Thoracic aorta (tissue), 2 donors: ENCODE measurements around the gene PHACTR4. TPM values are rescaled to one million over a fixed set of nuclear protein-coding genes. Genes with fewer than 3 reads are reported as not detected.
"Not testable (repeated sequence)": the region's sequence is repeated elsewhere in the genome, so short reads cannot be mapped to it uniquely, and the experiment has no call there.

Source experiments
- ATAC-seq: fragments of 150-250 bp; one replicate; pipeline ENCODE4 v1.8.0; 2017; ENCODE audit warnings: low read depth; ENCODE audit not compliant: insufficient number of reproducible peaks, low FRiP score
- DNase-seq: peaks from one replicate; pipeline ENCODE4 v3.0.0-alpha.2; 2020; ENCODE audit warnings: low spot score
- H3K27ac ChIP-seq, 2 donors: fragments of 200-600 bp; sonication (generic); 1 replicate in 1 of 2; 2 replicates in 1 of 2; pipeline ENCODE4 v1.5.1; 2016; ENCODE audit warnings: mild to moderate bottlenecking in 2 of 2, moderate library complexity in 2 of 2
- H3K27me3 ChIP-seq: fragments of 200-600 bp; sonication (generic); replicated peaks from 2 replicates; pipeline ENCODE4 v1.6.0; 2016; ENCODE audit warnings: mild to moderate bottlenecking; ENCODE audit not compliant: insufficient read depth
- H3K36me3 ChIP-seq: fragments of 200-600 bp; sonication (generic); one replicate; pipeline ENCODE4 v1.5.1; 2016
- H3K4me1 ChIP-seq, 2 donors: fragments of 200-600 bp; sonication (generic); 1 replicate in 1 of 2; 2 replicates in 1 of 2; pipeline versions ENCODE4 v1.5.1 to v1.6.0; 2016; ENCODE audit warnings: low read depth in 2 of 2, mild to moderate bottlenecking in 1 of 2; ENCODE audit not compliant: control insufficient read depth in 1 of 2
- H3K4me3 ChIP-seq: fragments of 200-600 bp; sonication (generic); 2 replicates; pipeline ENCODE4 v1.5.1; 2016; ENCODE audit warnings: mild to moderate bottlenecking
- H3K9me3 ChIP-seq: fragments of 200-600 bp; sonication (generic); 2 replicates; pipeline ENCODE4 v1.5.1; 2016
- CTCF ChIP-seq: fragments of 200-600 bp; sonication (generic); IDR thresholded peaks from one replicate; pipeline ENCODE4 v1.5.1; 2019; ENCODE audit warnings: antibody characterized with exemption
- total RNA-seq, 2 donors: library from RNA; depleted of rRNA; stranded (reverse); fragments of >200 nt; gene quantifications; one replicate each; pipeline versions ENCODE4 v1.1.0 to v1.2.3, GENCODE V29; 2016

PHACTR4 gene
- total RNA-seq, 2 donors from 2014 or later: 17.6 to 30.8 TPM

- Histone ChIP-seq H3K4me3 (no peak overlapping the region), H3K36me3 (no peaks in the 10 kb centered on the region), H3K9me3 (no peaks in the 10 kb centered on the region), H3K4me1 (no peaks in the 10 kb centered on the region), H3K27ac (no peak overlapping the region), H3K27me3 (no peaks in the 10 kb centered on the region)
- ATAC-seq (no peak), DNase-seq (no peak)
- TF ChIP-seq CTCF: no peak
These were observed 168.7 kb downstream of the PHACTR4 start for GRCh38 chr1:28538286-28538685.

- H3K4me1 ChIP-seq: no peaks in the 10 kb centered on the region
- no peaks in the 10 kb centered on the region for H3K36me3 ChIP-seq
- H3K27ac ChIP-seq: no peak overlapping the region
- H3K4me3 ChIP-seq: no peak overlapping the region
- ATAC-seq (no peak), DNase-seq (no peak)
- no peaks in the 10 kb centered on the region for H3K27me3 ChIP-seq
- no peak for TF ChIP-seq CTCF
- H3K9me3 ChIP-seq: no peaks in the 10 kb centered on the region
These were observed 171.1 kb downstream of the PHACTR4 start for GRCh38 chr1:28540651-28541050.

- H3K4me1 ChIP-seq, H3K36me3 ChIP-seq, H3K4me3 ChIP-seq, H3K27me3 ChIP-seq, H3K27ac ChIP-seq, H3K9me3 ChIP-seq, DNase-seq, ATAC-seq: not testable (repeated sequence)
These were observed 172.0 kb downstream of the PHACTR4 start for GRCh38 chr1:28541414-28542015.

- no peaks in the 10 kb centered on the region for H3K27me3 ChIP-seq
- H3K9me3 ChIP-seq: no peaks in the 10 kb centered on the region
- H3K4me1 ChIP-seq: no peaks in the 10 kb centered on the region
- no peak for DNase-seq
- H3K27ac ChIP-seq: no peak overlapping the region
- ATAC-seq: no peak
- no peaks in the 10 kb centered on the region for H3K36me3 ChIP-seq
- TF ChIP-seq CTCF: no peak
- H3K4me3 ChIP-seq: no peak overlapping the region
These were observed 175.7 kb downstream of the PHACTR4 start for GRCh38 chr1:28545246-28545628.

GRCh38 chr1:28548318-28548717, 178.8 kb downstream of the PHACTR4 start:
- ATAC-seq: no peak
- no peak for DNase-seq
- H3K9me3 ChIP-seq: no peaks in the 10 kb centered on the region
- no peak for TF ChIP-seq CTCF
- H3K4me3 ChIP-seq: no peak overlapping the region
- no peaks in the 10 kb centered on the region for H3K27me3 ChIP-seq
- H3K27ac ChIP-seq: no peak overlapping the region
- H3K36me3 ChIP-seq: no peaks in the 10 kb centered on the region
- H3K4me1 ChIP-seq: no peaks in the 10 kb centered on the region

Other genes starting within 250 kb of the PHACTR4 start
- gene PTAFR, start 193.1 kb upstream of the PHACTR4 start, total RNA-seq: 1 to 10 TPM; 6.5 to 9.2 TPM
- gene DNAJC8, start 136.7 kb upstream of the PHACTR4 start, total RNA-seq: 10 to 100 TPM; 33.3 to 60.4 TPM
- gene ATP5IF1, start 133.6 kb upstream of the PHACTR4 start, total RNA-seq: 100 to 1,000 TPM in 1 of 2 donors, 10 to 100 TPM in 1; 90.2 to 133 TPM
- 10 to 100 TPM; 10.9 to 12.6 TPM for gene SESN2, start 110.2 kb upstream of the PHACTR4 start, total RNA-seq
- 1 to 10 TPM; 7.6 to 9.4 TPM for gene MED18, start 40.7 kb upstream of the PHACTR4 start, total RNA-seq
- gene RCC1, start 136.3 kb downstream of the PHACTR4 start, total RNA-seq: 10 to 100 TPM in 1 of 2 donors, 1 to 10 TPM in 1; 6.2 to 10.1 TPM
- 10 to 100 TPM; 25.3 to 28.4 TPM for gene TRNAU1AP, start 183.3 kb downstream of the PHACTR4 start, total RNA-seq
- 1 to 10 TPM in 1 of 2 donors, under 1 TPM in 1; 0.95 to 1.6 TPM for gene RAB42, start 222.5 kb downstream of the PHACTR4 start, total RNA-seq